PFSK-1 (cell line): ENCODE measurements around the gene DEDD2.

Experiments
- FOXP2 ChIP-seq: optimal IDR thresholded peaks from 2 replicates; pipeline ENCODE3; 2011; ENCODE audit warnings: borderline replicate concordance, control low read depth, inconsistent platforms; ENCODE audit not compliant: insufficient read depth; ENCODE audit errors: extremely low read length, extremely low read depth
- POLR2AphosphoS5 ChIP-seq: IDR thresholded peaks from 2 replicates; pipeline ENCODE4 v1.6.1; 2012; ENCODE audit warnings: low read depth, mild to moderate bottlenecking, control low read depth, low read length, moderate library complexity
- SIN3A ChIP-seq: IDR thresholded peaks from 2 replicates; pipeline ENCODE4 v1.6.1; 2012; ENCODE audit warnings: mild to moderate bottlenecking, low read length, moderate library complexity, borderline replicate concordance; ENCODE audit not compliant: insufficient read depth
- TAF1 ChIP-seq: IDR thresholded peaks from 2 replicates; pipeline ENCODE4 v1.6.1; 2012; ENCODE audit warnings: low read length, control low read depth, borderline replicate concordance; ENCODE audit not compliant: insufficient read depth
- TF ChIP-seq, protein P1 (sequence below), 2 experiments: IDR thresholded peaks; 2 replicates each; pipeline versions ENCODE4 v1.6.1 to v1.8.0; 2011 to 2012; ENCODE audit warnings: low read depth in 2 of 2, low read length in 2 of 2, control low read depth in 1 of 2, inconsistent platforms in 1 of 2, mild to moderate bottlenecking in 1 of 2, moderate library complexity in 1 of 2; ENCODE audit not compliant: insufficient read depth in 1 of 2

DEDD2 gene

GRCh38 chr19:42248270-42249148 is 31.0 kb upstream of the DEDD2 start:
- TF ChIP-seq SIN3A (no peak), POLR2AphosphoS5 (peak; percentile 21)

DNA sequence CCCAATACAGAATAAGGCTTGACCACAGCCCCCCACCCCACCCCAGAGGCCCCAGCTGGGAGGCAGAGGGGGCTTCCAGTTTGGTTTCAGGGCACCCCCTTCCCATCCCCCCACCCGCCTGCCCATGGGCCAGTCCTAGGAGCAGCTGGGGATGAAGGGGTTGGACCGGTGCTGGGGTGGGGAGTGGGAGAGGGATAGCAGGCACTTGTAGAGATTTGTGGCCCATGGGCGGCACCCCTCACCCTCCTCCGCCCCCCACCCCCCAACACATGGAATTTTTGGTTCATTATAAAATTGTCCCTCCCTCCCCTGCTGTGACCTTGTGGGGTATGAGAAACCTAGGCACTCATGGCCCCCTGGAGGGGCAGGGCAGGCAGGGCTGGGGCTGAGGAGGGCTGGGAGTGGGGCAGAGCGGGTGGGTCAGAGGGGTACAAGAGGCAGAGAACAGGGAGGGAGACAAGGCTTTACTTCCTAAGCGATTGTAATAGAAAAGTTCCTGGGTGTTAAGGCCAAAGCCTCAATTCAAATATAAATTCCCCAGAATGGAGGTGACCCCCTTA is 30.2 kb upstream of the DEDD2 start:
- TF ChIP-seq POLR2AphosphoS5: no peak
- TF ChIP-seq SIN3A: no peak
- TF ChIP-seq FOXP2: no peak
- TF ChIP-seq TAF1: no peak
- TF ChIP-seq, protein P1, sequence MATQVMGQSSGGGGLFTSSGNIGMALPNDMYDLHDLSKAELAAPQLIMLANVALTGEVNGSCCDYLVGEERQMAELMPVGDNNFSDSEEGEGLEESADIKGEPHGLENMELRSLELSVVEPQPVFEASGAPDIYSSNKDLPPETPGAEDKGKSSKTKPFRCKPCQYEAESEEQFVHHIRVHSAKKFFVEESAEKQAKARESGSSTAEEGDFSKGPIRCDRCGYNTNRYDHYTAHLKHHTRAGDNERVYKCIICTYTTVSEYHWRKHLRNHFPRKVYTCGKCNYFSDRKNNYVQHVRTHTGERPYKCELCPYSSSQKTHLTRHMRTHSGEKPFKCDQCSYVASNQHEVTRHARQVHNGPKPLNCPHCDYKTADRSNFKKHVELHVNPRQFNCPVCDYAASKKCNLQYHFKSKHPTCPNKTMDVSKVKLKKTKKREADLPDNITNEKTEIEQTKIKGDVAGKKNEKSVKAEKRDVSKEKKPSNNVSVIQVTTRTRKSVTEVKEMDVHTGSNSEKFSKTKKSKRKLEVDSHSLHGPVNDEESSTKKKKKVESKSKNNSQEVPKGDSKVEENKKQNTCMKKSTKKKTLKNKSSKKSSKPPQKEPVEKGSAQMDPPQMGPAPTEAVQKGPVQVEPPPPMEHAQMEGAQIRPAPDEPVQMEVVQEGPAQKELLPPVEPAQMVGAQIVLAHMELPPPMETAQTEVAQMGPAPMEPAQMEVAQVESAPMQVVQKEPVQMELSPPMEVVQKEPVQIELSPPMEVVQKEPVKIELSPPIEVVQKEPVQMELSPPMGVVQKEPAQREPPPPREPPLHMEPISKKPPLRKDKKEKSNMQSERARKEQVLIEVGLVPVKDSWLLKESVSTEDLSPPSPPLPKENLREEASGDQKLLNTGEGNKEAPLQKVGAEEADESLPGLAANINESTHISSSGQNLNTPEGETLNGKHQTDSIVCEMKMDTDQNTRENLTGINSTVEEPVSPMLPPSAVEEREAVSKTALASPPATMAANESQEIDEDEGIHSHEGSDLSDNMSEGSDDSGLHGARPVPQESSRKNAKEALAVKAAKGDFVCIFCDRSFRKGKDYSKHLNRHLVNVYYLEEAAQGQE (IDR thresholded peaks at IDR 0.05; ENCODE audit: insufficient read depth in 1 of 2, low read depth in 2 of 2, low read length in 2 of 2): no peak

DNA sequence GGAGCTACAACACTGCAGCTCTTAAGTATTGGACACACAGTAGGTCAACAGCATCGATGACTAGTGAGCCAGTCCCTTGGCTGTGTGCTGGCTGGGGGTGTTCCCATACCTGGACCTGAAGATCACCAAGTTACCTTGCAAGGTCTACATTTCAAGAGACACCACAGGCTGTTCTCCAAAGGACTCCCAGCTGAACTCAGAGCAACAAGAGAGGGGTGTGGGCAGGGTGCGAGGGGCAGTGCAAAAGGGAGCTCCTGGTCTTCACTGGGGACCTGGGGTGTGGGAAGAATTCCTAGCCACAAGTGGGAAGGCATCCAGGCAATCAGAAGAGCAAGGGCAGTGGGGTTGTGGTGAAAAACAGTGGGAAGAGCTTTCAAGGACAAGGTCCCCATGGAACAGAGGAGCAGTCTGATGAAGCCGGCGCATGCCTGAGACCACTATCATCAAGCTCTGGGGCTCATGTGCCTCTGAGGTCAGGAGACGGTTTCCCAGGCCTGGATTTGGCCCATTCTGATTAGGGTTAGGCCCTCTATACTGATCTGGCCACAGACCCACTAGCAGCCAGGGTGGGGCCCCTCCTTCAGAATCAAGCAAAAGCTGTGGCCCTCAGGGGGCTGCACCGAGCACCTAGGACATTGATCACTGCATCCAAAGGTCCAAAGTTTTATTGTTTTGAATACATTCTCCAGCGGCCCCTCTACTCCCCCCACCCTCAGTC is 29.6 kb upstream of the DEDD2 start:
- TF ChIP-seq SIN3A (no peak), FOXP2 (no peak), TAF1 (no peak), POLR2AphosphoS5 (no peak; the same call in 1 of the 2 replicates)
- TF ChIP-seq, protein P1 (IDR thresholded peaks at IDR 0.05; ENCODE audit: insufficient read depth in 1 of 2, low read depth in 2 of 2, low read length in 2 of 2): no peak

GRCh38 chr19:42246143-42246921 is 28.9 kb upstream of the DEDD2 start:
- TF ChIP-seq SIN3A (no peak), POLR2AphosphoS5 (peak; percentile 65), TAF1 (peak; percentile 10; the same call in 1 of the 2 replicates)

DNA sequence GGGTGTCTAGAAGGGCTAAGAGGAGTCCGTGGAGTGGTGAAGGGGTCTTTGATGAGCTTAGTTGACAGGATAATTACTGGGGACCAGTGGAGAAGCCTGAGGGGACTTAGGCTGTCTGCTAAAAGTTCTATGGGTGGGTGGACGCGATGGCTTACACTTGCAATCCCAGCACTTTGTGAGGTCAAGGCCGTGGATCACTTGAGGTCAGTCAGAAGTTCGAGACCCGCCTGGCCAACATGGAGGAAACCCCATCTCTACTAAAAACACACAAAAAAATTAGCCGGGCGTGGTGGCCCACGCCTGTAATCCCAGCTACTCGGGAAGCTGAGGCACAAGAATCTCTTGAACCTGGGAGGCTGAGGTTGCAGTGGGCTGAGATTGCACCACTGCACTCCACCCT is 27.8 kb upstream of the DEDD2 start:
- TF ChIP-seq POLR2AphosphoS5: no peak
- no peak for TF ChIP-seq FOXP2
- TF ChIP-seq, protein P1 (IDR thresholded peaks at IDR 0.05; ENCODE audit: insufficient read depth in 1 of 2, low read depth in 2 of 2, low read length in 2 of 2): no peak
- TF ChIP-seq TAF1: no peak
- no peak for TF ChIP-seq SIN3A
